IPS-18c (cell line): Measurements from ENCODE around the gene VEGFC.

Experiments used
- H3K4me3 ChIP-seq: 2 replicates; pipeline ENCODE4 v1.7.0; 2013; ENCODE audit warnings: low read depth, mild to moderate bottlenecking, low read length, moderate library complexity; ENCODE audit not compliant: insufficient read depth
- H3K9me3 ChIP-seq: one replicate; pipeline ENCODE4 v1.6.1; 2013; ENCODE audit warnings: mild to moderate bottlenecking, low read length, moderate library complexity; ENCODE audit not compliant: control insufficient read depth, insufficient read depth

Gene VEGFC, protein sequence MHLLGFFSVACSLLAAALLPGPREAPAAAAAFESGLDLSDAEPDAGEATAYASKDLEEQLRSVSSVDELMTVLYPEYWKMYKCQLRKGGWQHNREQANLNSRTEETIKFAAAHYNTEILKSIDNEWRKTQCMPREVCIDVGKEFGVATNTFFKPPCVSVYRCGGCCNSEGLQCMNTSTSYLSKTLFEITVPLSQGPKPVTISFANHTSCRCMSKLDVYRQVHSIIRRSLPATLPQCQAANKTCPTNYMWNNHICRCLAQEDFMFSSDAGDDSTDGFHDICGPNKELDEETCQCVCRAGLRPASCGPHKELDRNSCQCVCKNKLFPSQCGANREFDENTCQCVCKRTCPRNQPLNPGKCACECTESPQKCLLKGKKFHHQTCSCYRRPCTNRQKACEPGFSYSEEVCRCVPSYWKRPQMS

DNA sequence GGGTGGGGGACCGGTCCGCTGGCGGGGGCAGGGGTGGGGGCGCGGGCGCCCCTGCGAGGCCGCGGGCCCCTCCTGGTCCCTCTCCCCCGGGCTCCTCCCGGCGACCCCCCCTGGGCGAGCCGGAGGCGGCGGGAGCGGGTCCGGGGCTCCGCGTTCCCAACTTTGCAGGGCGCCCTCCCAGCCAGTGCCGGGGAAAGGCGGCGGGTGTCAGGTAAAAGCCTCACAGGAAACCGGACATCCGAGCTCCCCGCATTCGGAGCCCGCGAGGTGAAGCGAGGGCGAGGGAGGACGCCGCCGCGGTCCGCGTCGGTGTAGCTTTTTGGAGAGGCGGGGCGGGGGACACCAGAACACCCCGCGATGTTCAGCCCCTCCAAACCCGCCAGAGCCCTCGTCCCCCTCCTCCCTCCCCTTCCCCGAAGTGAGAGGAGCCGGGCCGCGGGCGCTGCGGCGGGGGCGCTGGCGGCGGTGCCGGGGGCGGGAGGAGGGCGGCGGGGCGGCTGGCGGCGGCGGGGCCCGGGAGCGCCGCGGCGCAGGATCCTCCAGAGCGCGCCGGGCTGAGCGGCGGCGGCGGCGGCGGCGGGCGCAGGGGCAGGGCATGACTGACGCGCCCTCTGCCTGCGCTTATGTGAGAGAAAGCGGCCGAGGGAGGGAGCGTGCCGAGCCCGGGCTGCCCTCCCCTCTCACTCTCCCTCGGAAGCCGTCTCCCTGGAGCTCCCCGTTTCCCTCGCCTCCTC lies at the start of gene VEGFC:
VEGFC (minus strand) TSS at position 597 of the 734 bp plus-strand sequence. CDS start 611 bp downstream, outside the sequence.
- peak within 1 kb of the TSS; percentile 61 for H3K4me3 ChIP-seq
- H3K9me3 ChIP-seq = no peaks in the 10 kb centered on the region

DNA sequence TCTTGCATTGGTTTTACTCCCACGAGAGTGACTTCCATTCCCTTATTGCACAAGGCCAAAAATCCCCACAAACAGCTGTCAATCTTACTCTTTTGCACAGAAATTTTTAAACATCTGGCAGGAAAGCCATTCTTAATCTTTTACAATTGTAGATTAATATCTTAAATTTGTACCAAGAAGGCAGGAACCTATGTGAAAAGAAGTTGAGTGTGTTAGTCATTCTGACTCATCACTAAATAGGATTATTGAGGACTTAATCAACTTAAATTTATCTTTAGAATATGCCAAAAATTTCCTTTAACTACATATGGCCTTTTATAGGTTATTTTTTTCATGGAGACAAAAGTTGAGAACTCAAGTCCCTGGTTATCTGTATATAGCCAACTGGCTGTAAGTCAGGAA lies 49.0 kb upstream of the VEGFC start:
- Histone ChIP-seq H3K4me3 (no peak overlapping the region), H3K9me3 (no peaks in the 10 kb centered on the region)

DNA sequence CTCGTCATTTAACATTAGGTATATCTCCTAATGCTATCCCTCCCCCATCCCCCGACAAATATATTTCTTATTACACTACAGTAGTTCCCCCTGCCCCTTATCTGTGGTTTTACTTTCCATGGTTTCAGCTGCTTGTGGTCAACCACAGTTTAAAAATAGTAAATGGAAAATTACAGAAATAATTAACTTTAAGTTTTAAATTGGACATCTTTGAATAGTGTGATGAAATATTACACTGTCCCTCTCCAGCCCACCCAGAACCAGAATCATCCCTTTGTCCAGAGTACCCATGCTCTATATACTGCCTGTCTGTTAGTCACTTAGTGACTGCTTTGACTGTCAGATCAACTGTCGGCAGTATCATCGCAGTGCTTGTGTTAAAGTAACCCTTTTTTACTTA lies 47.4 kb upstream of the VEGFC start:
- H3K9me3 ChIP-seq = no peaks in the 10 kb centered on the region
- no peak overlapping the region for H3K4me3 ChIP-seq

DNA sequence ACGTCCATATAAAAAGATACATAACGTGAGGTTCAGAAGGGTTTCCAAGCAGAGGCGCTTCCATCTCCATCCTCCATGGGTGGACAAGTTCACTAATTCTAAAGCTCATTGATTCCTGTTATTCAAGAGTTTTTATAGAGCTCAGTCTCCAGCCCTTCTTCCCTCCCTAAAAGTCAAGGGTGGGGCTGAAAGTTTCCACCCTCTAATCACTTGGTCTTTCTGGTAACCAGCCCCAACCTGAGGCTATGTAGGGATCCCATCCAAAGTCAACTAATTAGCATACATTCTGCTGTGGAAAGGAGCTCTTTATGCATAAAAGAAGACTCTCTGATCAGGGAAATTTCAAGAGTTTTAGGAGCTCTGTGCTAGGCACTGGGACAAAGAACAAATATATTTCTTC lies 46.9 kb upstream of the VEGFC start:
- Histone ChIP-seq H3K4me3 (no peak overlapping the region), H3K9me3 (no peaks in the 10 kb centered on the region)

DNA sequence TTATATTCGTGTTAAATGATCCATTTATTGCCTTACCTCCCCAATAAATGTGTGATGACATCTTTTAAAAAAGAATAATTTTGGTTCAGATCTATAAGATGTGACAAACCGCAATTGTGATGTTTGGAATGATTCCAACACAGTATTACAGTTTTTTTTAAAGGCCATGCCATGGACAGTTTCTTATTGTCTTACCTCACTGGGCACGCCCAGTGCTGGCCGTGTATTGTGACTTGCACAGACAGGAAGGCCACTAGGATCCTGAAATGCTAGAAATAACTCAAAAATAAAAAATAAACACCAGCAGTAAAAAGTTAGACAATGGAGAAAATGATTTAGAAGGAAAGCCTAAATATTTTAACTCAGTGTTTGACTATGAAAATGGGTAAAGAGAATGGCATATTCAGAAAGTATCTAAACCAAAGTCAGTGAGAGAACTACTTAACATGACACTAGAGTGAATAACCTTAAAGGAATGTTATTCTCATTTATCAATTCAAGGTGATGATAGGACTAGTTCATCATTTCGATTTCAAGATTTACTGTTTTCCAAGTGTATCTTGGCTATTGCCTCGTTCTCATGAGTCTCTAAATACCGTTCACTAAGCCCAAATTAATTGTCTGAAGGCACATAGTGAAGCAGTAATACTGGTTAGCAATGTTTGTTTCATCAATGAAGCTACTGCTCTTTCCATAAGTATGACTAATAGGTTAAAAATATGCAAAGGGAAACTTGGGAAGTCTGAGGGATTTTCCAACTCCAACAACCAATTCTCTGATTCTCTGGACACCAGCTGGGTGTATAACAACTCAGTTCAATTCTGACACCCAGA lies 46.1 kb upstream of the VEGFC start:
- Histone ChIP-seq H3K4me3 (no peak overlapping the region), H3K9me3 (no peaks in the 10 kb centered on the region)

DNA sequence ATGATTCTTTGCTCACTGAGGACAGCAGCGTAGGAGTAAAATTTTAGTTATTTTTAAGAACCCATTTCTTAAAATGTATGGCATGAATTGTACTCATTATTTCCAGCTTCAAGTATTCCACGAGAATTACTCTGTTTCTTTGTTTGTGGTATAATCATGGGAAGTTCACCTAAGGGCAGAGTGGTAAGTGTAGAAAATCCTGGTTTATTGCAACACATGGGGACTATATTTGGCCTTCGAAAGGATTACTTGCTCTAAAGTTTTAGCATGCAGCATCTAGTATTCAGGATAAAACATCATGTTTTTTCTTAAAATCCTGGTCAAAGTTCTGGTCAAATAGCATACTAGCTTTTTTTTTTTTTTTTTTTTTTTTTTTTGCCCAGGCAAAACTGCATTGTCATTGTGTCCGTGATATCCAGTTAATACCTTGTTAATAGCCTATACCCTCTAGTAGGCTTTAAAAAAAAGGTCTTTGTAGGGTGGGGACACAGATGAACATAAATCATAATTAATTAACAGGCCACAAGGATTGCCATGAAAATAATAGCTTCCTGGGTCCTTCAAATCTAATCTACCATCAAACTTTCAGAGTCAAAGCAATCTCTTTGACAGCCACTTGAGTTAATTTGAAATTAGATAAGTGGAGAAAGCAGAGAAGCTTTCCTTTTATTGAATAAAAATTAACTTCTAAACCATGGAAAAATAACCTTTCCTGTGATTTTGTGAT lies 44.6 kb upstream of the VEGFC start:
- Histone ChIP-seq H3K4me3 (no peak overlapping the region), H3K9me3 (no peaks in the 10 kb centered on the region)

DNA sequence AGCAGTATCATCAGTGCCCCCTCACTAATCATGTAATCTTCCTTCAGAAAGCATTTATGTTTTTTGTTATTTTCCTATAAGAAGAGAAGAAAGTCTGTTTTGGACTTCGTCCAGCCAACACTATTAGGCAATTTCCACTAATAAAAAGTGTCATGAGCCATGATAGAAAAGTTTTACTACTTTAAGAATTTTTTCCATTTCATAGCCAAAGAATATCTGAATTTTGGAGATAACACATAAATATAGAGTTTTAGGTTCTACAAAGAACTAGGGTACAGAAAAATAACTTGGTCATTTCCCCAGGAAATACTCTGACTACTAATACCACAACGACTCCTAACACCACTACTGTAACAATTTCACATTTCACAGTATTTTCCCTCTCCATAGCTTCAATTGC lies 41.8 kb upstream of the VEGFC start:
- Histone ChIP-seq H3K9me3 (no peaks in the 10 kb centered on the region), H3K4me3 (no peak overlapping the region)

DNA sequence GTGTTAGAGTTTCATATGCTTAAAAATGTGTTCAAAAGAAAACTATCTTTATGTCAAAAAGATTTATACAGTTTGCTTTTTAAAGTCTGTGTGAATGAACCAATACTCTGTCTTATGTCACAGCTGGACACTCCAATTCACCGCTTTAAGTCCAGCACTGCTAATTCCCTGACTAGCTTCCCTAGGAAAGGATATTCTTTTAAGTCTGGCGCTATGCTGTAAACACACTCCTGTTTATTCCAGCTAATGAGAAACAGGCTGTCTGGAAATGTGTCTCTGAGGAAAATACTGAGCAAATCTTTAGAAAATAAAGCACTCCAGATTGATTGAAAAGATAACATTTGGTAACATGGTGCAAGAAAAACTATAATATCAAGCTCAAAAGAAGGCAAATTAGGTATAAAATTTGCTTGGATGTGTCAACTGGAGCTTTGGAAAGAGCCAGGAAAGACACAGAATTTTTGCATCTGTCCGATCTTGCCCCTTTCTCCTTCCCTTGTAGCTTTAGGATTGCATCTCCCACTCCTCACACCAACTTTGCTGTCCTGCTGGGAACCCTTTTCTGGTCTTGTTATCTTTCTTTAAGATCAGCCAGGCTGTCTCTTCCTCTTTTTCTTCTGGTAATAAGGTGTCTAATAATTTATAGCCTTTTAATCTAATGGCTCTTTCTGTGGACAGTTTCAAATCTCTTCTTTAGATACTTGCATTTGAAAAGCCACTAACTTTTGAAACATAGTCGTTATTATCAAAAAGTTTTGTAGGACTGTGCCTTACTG lies 40.9 kb upstream of the VEGFC start:
- no peaks in the 10 kb centered on the region for H3K9me3 ChIP-seq
- H3K4me3 ChIP-seq = no peak overlapping the region

DNA sequence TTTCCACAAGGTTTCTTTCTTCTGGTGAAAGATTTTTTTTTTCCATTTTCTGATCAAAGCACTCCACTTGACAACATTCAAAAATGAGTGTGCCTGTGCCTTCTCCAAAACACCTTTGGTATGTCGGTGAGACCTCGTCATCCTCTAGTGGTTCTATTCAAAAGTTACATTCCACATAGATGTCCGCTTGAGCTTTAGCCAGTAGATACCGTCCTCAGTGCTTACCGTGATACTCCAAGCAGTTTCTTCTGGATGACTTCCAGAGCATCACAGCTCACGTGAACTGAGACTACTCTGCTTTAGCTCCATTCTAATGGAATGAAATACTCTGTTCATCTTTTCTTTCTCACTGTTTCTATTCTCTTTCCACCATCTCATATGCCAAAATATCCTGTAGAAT lies 38.2 kb upstream of the VEGFC start:
- Histone ChIP-seq H3K9me3 (no peaks in the 10 kb centered on the region), H3K4me3 (no peak overlapping the region)

DNA sequence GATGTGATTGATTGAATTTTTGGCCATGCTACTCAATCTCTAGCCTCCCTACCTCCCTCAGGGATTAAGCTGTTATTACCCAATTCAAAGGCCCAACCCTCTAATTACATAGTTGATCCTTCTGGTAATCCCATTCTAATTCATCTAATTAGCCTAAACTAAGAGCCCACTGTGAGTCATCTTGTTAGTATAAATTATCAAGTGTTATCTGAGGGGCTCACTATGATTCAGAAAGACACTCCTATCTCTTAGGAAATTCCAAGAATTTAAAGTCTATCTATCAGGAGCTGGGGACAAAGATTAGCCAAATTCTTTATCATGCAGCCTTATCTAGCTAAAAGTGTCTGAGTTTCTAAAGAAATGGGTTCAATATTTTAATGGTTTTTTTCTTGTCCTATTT lies 32.9 kb upstream of the VEGFC start:
- Histone ChIP-seq H3K9me3 (no peaks in the 10 kb centered on the region), H3K4me3 (no peak overlapping the region)

DNA sequence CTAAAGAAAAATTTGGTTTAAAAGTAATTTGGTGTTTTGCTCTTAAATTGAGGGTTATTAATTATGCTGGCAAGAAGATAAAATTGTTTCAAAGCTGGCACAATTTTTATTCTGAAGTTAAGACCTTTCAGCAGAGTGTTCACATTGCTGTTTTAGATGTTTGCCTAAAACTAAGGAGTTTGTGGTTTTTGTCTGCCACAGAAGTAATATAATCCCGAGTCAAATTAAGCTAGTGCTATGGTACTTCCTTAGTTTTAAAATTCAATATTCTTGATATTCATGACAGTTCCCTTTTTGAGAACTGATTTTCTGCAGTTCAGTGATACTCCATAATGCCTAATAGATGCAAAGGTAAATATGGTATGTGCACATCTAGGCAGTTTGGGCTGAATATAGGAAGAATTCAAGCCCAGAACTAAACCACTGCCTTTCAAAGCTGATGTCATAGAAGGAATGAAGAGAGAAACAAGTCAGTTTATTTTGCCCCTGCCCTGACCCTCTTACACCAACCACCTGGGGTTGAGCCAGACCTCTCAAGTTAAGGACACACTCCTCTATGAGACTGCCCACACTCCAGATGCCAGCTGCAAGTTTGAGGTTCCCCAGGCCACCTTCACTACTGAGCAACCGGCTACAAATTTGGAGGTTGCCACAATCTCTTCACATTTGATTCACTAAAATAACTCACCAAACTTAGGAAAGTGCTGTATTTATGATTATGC lies 32.1 kb upstream of the VEGFC start:
- Histone ChIP-seq H3K4me3 (no peak overlapping the region), H3K9me3 (no peaks in the 10 kb centered on the region)

DNA sequence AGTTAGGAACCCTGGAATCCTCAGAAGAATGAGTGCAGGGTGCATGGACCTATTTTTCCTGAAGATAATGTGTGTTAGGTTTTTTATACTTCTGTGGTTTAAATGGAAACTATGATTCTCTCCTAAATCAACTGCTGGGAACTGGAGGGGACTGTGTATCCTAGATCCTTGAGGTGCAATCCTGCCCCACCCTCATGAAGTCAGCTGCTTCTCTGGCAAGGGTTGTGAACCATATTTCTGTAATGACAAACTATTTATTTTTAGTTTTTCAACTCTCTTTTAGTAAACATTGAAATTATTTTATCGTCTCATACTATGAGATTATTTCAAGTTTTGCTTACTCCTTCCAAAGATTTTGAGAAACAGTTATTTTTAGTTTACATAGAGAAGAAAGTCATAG lies 25.8 kb upstream of the VEGFC start:
- H3K4me3 ChIP-seq = no peak overlapping the region
- no peaks in the 10 kb centered on the region for H3K9me3 ChIP-seq

DNA sequence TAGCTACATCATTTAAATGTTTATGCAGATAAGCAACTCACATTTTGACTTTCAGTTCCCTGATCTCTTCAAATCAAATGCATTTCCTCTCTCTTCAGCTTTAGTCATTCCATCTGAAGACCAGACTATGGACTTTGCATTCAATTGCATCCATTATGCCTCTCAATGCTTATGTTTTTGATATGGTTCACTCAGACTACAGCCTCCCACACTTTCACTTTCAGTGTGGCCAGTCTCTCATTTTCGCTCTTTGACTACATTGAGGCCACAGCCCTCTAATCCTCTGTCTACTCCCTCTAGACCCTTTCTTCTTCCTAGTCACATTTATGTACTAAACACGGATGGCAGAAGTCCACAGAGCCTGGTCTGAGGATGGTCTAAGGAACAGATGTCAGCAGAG lies 24.5 kb upstream of the VEGFC start:
- H3K4me3 ChIP-seq = no peak overlapping the region

DNA sequence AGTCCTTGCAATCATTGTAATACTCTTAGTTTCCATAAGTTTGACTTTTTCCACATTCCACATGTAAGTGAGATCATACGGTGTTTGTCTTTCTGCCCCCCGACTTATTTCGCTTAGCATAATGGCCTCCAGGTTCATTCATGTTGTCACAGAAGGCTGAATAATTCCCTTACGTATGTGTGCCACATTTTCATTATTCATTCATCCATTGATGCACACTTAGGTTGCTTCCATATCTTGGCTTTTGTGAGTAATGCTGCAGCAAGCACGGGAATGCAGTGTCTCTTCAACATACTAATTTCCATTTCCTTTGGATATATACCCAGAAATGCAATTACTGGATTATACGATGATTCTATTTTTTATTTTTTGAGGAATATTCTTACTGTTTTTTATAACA lies 22.0 kb upstream of the VEGFC start:
- H3K4me3 ChIP-seq = no peak overlapping the region
- no peaks in the 10 kb centered on the region for H3K9me3 ChIP-seq

More for the DNA sequence above, 24.5 kb upstream of the VEGFC start:
- H3K9me3 ChIP-seq = no peaks in the 10 kb centered on the region

DNA sequence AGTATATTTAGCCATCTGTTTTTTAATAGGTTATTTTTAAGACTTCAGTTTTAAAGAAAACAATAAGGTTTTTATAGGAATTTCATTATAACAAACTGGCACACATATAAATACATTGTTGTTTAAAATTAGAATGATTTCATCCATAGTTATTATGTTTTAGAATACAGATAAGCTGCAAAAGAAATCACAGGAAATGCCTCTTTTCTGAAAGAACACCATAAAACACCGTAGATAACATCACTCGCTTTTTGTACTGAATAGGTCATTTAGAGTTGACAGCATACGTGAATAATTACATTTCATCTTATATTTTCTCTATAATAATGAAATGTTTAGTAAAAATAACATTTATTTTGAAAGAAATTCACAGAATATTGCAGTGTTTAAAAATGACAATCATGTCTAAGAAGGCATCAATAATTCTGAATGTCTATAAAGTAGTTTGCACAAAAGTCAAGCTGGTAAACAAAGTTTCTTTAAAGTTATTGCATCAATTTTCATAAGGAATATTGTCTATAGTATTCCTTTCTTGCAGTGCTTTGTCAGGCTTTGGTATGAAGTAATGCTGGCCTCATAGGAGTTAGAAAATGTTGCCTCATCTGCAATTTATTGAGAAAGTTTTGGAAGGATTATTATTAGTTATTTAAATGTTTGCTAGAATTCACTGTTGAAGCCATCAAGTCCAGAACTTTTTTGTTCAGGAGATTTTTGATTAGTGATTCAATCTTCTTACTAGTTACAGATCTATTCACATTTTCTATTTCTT lies 17.9 kb upstream of the VEGFC start:
- Histone ChIP-seq H3K9me3 (no peaks in the 10 kb centered on the region), H3K4me3 (no peak overlapping the region)
